SK-N-MC (cell line): Measurements from ENCODE around the gene KRT76.

Experiments
- EZH2 ChIP-seq: fragments of 200-600 bp; sonication (generic); IDR thresholded peaks from one replicate; pipeline ENCODE4 v1.6.1; 2017; ENCODE audit warnings: antibody characterized with exemption
- FOXP2 ChIP-seq: optimal IDR thresholded peaks from 2 replicates; pipeline ENCODE3; 2011; ENCODE audit warnings: mild to moderate bottlenecking, moderate library complexity; ENCODE audit not compliant: insufficient read depth; ENCODE audit errors: extremely low read length, control extremely low read depth
- POLR2AphosphoS5 ChIP-seq: IDR thresholded peaks from 2 replicates; pipeline ENCODE4 v1.6.1; 2012; ENCODE audit warnings: mild to moderate bottlenecking, low read depth, low read length, borderline replicate concordance

DNA sequence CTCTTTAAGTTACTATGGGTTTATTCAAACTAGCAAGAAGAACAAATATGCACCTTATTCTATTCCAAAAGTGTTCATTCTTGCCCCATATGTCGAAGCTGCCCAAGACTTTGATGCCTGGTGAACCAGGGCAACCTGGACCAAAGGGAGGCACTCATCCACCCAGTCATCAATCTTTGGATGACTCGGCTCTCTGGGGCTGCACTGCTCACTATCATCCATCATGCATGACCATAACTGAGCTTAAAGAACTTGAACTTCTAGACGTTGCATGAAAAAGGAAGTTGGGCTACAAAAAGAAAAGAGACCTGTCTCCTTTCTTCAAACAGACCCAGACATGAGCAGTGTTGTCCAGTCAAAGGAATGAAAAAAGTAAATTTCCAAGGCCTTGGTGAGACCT lies 35.6 kb upstream of the KRT76 start:
- no peak for TF ChIP-seq POLR2AphosphoS5
- TF ChIP-seq EZH2 = no peak
- TF ChIP-seq FOXP2 = no peak
